Measurements from ENCODE around the gene SYCP1.
"Not testable (repeated sequence)": the region's sequence is repeated elsewhere in the genome, so short reads cannot be mapped to it uniquely, and the experiment has no call there.

Gene SYCP1

GRCh38 chr1:114854693-114855320 is at the start of gene SYCP1:
Gene SYCP1 (plus strand): TSS chr1:114854863. CDS start chr1:114855465, 602 bp downstream.
- Histone ChIP-seq H2AFZ (ENCODE audit: low read depth, low read length) (peak within 1 kb of the TSS; percentile 22), H3K27me3 (ENCODE audit: insufficient read depth, low read length) (no peaks in the 10 kb centered on the region), H3K4me3 (ENCODE audit: low read length) (no peak within 1 kb of the TSS), H3K9me3 (ENCODE audit: low read length) (no peaks in the 10 kb centered on the region), H3K36me3 (ENCODE audit: insufficient read depth, low read length) (no peaks in the 10 kb centered on the region), H3K4me1 (ENCODE audit: insufficient read depth, low read length) (no peaks in the 10 kb centered on the region)

- Histone ChIP-seq H2AFZ (ENCODE audit: low read depth, low read length) (no peak overlapping the region), H3K9me3 (ENCODE audit: low read length) (no peaks in the 10 kb centered on the region)
Measured at GRCh38 chr1:114819869-114820268, 34.8 kb upstream of the SYCP1 start.

GRCh38 chr1:114820392-114820791 is 34.3 kb upstream of the SYCP1 start:
- H3K27me3 ChIP-seq (ENCODE audit: insufficient read depth, low read length) = no peaks in the 10 kb centered on the region
- no peak overlapping the region for H3K4me3 ChIP-seq (ENCODE audit: low read length)
- no peaks in the 10 kb centered on the region for H3K4me1 ChIP-seq (ENCODE audit: insufficient read depth, low read length)
- no peaks in the 10 kb centered on the region for H3K36me3 ChIP-seq (ENCODE audit: insufficient read depth, low read length)
- H3K9me3 ChIP-seq (ENCODE audit: low read length) = no peaks in the 10 kb centered on the region
- no peak overlapping the region for H2AFZ ChIP-seq (ENCODE audit: low read depth, low read length)

More at GRCh38 chr1:114819869-114820268, 34.8 kb upstream of the SYCP1 start:
- Histone ChIP-seq H3K36me3 (ENCODE audit: insufficient read depth, low read length) (no peaks in the 10 kb centered on the region), H3K4me3 (ENCODE audit: low read length) (no peak overlapping the region), H3K27me3 (ENCODE audit: insufficient read depth, low read length) (no peaks in the 10 kb centered on the region), H3K4me1 (ENCODE audit: insufficient read depth, low read length) (no peaks in the 10 kb centered on the region)

DNA sequence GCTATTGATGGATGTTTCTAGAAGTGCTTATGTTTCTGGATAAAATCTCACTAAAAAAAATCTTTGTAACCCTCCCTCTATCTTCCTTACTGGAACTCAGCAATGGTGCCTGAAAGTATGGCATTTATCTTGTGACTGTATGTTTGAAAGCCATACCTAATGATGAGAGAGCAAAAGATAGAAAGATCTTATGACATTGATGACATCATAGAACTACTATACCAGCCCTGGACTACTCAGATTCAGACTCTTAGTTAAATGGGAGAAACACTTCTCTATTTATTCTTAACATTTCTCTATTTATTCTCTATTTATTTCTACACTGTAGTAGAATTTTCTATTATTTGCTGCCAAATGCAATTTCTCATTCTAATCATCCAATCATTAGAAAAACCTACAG is 32.7 kb upstream of the SYCP1 start:
- no peaks in the 10 kb centered on the region for H3K4me1 ChIP-seq (ENCODE audit: insufficient read depth, low read length)
- no peaks in the 10 kb centered on the region for H3K27me3 ChIP-seq (ENCODE audit: insufficient read depth, low read length)
- no peaks in the 10 kb centered on the region for H3K9me3 ChIP-seq (ENCODE audit: low read length)
- H3K4me3 ChIP-seq (ENCODE audit: low read length) = no peak overlapping the region
- no peaks in the 10 kb centered on the region for H3K36me3 ChIP-seq (ENCODE audit: insufficient read depth, low read length)
- H2AFZ ChIP-seq (ENCODE audit: low read depth, low read length) = no peak overlapping the region

DNA sequence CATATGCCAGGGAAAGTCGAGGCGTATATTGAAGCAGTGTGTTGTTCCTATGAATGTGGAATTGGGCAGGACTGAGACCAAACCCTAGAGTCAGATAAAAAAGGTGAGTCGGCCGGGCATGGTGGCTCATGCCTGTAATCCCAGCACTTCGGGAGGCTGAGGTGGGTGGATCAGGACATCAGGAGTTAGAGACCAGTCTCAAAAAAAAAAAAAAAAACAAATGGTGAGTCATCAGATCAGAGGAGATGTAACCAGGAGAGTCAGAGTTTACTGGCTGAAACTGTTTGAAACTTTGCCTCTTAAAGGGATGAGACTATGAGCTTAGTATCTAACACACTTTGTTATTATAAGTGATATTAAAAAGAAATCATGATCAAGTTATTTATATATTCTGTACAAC is 26.4 kb upstream of the SYCP1 start:
- Histone ChIP-seq H3K27me3 (ENCODE audit: insufficient read depth, low read length) (peaks cover 2% of the 10 kb centered on the region), H3K4me1 (ENCODE audit: insufficient read depth, low read length) (no peaks in the 10 kb centered on the region), H3K36me3 (ENCODE audit: insufficient read depth, low read length) (no peaks in the 10 kb centered on the region), H3K9me3 (ENCODE audit: low read length) (no peaks in the 10 kb centered on the region), H2AFZ (ENCODE audit: low read depth, low read length) (no peak overlapping the region), H3K4me3 (ENCODE audit: low read length) (no peak overlapping the region)

GRCh38 chr1:114830075-114830474 is 24.6 kb upstream of the SYCP1 start:
- H3K27me3 ChIP-seq (ENCODE audit: insufficient read depth, low read length); H2AFZ ChIP-seq (ENCODE audit: low read depth, low read length); H3K4me1 ChIP-seq (ENCODE audit: insufficient read depth, low read length); H3K36me3 ChIP-seq (ENCODE audit: insufficient read depth, low read length); H3K9me3 ChIP-seq (ENCODE audit: low read length); H3K4me3 ChIP-seq (ENCODE audit: low read length): not testable (repeated sequence)

- Histone ChIP-seq H3K4me3 (ENCODE audit: low read length) (no peak overlapping the region), H2AFZ (ENCODE audit: low read depth, low read length) (no peak overlapping the region), H3K4me1 (ENCODE audit: insufficient read depth, low read length) (no peaks in the 10 kb centered on the region), H3K36me3 (ENCODE audit: insufficient read depth, low read length) (no peaks in the 10 kb centered on the region), H3K9me3 (ENCODE audit: low read length) (no peaks in the 10 kb centered on the region), H3K27me3 (ENCODE audit: insufficient read depth, low read length) (peaks cover 2% of the 10 kb centered on the region)
Measured at GRCh38 chr1:114831276-114831994, 23.2 kb upstream of the SYCP1 start.

GRCh38 chr1:114832057-114832456 is 22.6 kb upstream of the SYCP1 start:
- no peaks in the 10 kb centered on the region for H3K36me3 ChIP-seq (ENCODE audit: insufficient read depth, low read length)
- H2AFZ ChIP-seq (ENCODE audit: low read depth, low read length) = no peak overlapping the region
- H3K9me3 ChIP-seq (ENCODE audit: low read length) = no peaks in the 10 kb centered on the region
- peaks cover 2% of the 10 kb centered on the region for H3K27me3 ChIP-seq (ENCODE audit: insufficient read depth, low read length)
- H3K4me3 ChIP-seq (ENCODE audit: low read length) = no peak overlapping the region
- no peaks in the 10 kb centered on the region for H3K4me1 ChIP-seq (ENCODE audit: insufficient read depth, low read length)

DNA sequence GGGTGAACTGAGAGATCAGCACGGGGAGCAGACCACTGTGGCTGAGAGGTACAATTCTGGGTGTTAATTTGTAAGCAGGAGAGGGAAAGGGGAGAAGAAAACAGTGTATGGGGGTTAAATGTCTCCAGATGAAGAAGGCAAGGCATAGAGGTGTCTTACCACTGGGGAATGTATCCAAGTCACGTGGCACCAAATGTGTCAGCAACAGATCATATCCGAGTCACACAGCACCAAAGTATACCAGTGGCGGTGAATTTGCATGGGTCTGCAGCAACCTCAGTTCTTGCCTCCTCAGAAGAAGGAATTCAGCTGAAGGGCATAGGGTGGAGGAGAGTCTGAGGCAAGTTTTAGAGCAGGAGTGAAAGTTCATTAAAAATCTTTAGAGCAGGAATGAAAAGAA is 21.2 kb upstream of the SYCP1 start:
- H3K27me3 ChIP-seq (ENCODE audit: insufficient read depth, low read length) = no peaks in the 10 kb centered on the region
- no peaks in the 10 kb centered on the region for H3K9me3 ChIP-seq (ENCODE audit: low read length)
- no peaks in the 10 kb centered on the region for H3K36me3 ChIP-seq (ENCODE audit: insufficient read depth, low read length)

DNA sequence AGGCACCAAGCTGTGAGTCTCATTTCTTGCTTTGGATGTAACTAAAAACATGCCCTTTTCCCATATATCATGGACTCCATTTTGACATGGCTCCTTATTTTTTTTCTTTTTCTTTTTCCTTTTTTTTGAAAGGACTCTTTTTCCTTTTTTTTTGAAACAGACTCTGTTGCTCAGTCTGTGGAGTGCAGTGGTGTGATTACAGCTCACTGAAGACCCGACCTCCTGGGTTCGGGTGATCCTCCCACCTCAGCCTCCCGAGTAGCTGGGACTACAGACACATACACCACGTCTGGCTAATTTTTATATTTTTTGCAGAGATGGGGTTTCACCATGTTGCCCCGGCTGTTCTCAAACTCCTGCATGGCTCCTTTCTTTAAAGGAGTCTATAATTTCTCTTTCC is 10.4 kb upstream of the SYCP1 start:
- Histone ChIP-seq H3K36me3 (ENCODE audit: insufficient read depth, low read length) (no peaks in the 10 kb centered on the region), H3K27me3 (ENCODE audit: insufficient read depth, low read length) (peaks cover 12% of the 10 kb centered on the region), H2AFZ (ENCODE audit: low read depth, low read length) (no peak overlapping the region), H3K4me3 (ENCODE audit: low read length) (no peak overlapping the region), H3K4me1 (ENCODE audit: insufficient read depth, low read length) (no peaks in the 10 kb centered on the region), H3K9me3 (ENCODE audit: low read length) (no peaks in the 10 kb centered on the region)

More for the DNA sequence above, 21.2 kb upstream of the SYCP1 start:
- Histone ChIP-seq H3K4me3 (ENCODE audit: low read length) (no peak overlapping the region), H2AFZ (ENCODE audit: low read depth, low read length) (no peak overlapping the region), H3K4me1 (ENCODE audit: insufficient read depth, low read length) (no peaks in the 10 kb centered on the region)

- Histone ChIP-seq H3K36me3 (ENCODE audit: insufficient read depth, low read length) (no peaks in the 10 kb centered on the region), H3K27me3 (ENCODE audit: insufficient read depth, low read length) (no peaks in the 10 kb centered on the region), H3K4me3 (ENCODE audit: low read length) (no peak overlapping the region), H3K9me3 (ENCODE audit: low read length) (no peaks in the 10 kb centered on the region), H3K4me1 (ENCODE audit: insufficient read depth, low read length) (no peaks in the 10 kb centered on the region), H2AFZ (ENCODE audit: low read depth, low read length) (no peak overlapping the region)
Measured at GRCh38 chr1:114853584-114853983, 1.1 kb upstream of the SYCP1 start.

- H3K36me3 ChIP-seq (ENCODE audit: insufficient read depth, low read length) = no peaks in the 10 kb centered on the region
- H2AFZ ChIP-seq (ENCODE audit: low read depth, low read length) = no peak overlapping the region
- no peaks in the 10 kb centered on the region for H3K9me3 ChIP-seq (ENCODE audit: low read length)
- H3K4me3 ChIP-seq (ENCODE audit: low read length) = no peak overlapping the region
- H3K4me1 ChIP-seq (ENCODE audit: insufficient read depth, low read length) = no peaks in the 10 kb centered on the region
- no peaks in the 10 kb centered on the region for H3K27me3 ChIP-seq (ENCODE audit: insufficient read depth, low read length)
Measured at GRCh38 chr1:114861384-114861783, 6.7 kb downstream of the SYCP1 start.

- H3K27me3 ChIP-seq (ENCODE audit: insufficient read depth, low read length) = no peaks in the 10 kb centered on the region
- no peak overlapping the region for H2AFZ ChIP-seq (ENCODE audit: low read depth, low read length)
- no peaks in the 10 kb centered on the region for H3K4me1 ChIP-seq (ENCODE audit: insufficient read depth, low read length)
- H3K9me3 ChIP-seq (ENCODE audit: low read length) = no peaks in the 10 kb centered on the region
- H3K36me3 ChIP-seq (ENCODE audit: insufficient read depth, low read length) = no peaks in the 10 kb centered on the region
- H3K4me3 ChIP-seq (ENCODE audit: low read length) = no peak overlapping the region
Measured at GRCh38 chr1:114892194-114892918, 37.7 kb downstream of the SYCP1 start.

Measured in neuron (in vitro differentiated cells).